Right ventricle myocardium inferior (tissue), 1 donor: ENCODE results near the gene PLEKHM1. TPM values are rescaled to one million over a fixed set of nuclear protein-coding genes. Genes with fewer than 3 reads are reported as not detected.
"Not testable (repeated sequence)": the region's sequence is repeated elsewhere in the genome, so short reads cannot be mapped to it uniquely, and the experiment has no call there.

ENCODE experiments used
- ATAC-seq: fragments of 200-7000 bp; cut with Tn5 transposase; one replicate; pipeline ENCODE4 v1.9.1; 2020; ENCODE audit warnings: mild to moderate bottlenecking, moderate library complexity
- DNase-seq: peaks from one replicate; pipeline ENCODE4 v3.0.0; 2021; ENCODE audit errors: missing footprints
- intact Hi-C: fragments of 100-400 bp; cut with DNase I; formaldehyde crosslinking; loops from one replicate; pipeline ENCODE4 v1.11.0; 2022
- total RNA-seq: library from RNA; stranded (reverse); fragmentation: NEBNext Ultra II Directional; extraction: Animal tissue kit (Norgen Biotek cat#: 25700); gene quantifications from one replicate; pipeline ENCODE4 v1.2.1, GENCODE V29; 2021
- donor health status: DM: no; HTN: yes; CAD: no; lungs with severe emphysema.

Gene PLEKHM1
- total RNA-seq, 1 donor from 2014 or later: 26.9 TPM

- ATAC-seq, intact Hi-C loops, DNase-seq: not testable (repeated sequence)
Observed at GRCh38 chr17:45469204-45469563, 21.3 kb downstream of the PLEKHM1 start.

GRCh38 chr17:45468293-45469203 lies 22.0 kb downstream of the PLEKHM1 start:
- intact Hi-C loops, ATAC-seq, DNase-seq: not testable (repeated sequence)

GRCh38 chr17:45461524-45462327 lies 28.8 kb downstream of the PLEKHM1 start:
- ATAC-seq (peak; percentile 39), DNase-seq (peak; percentile 31)
- intact Hi-C loops: not testable (repeated sequence)

- DNase-seq, intact Hi-C loops, ATAC-seq: not testable (repeated sequence)
Observed at GRCh38 chr17:45460422-45460821, 30.1 kb downstream of the PLEKHM1 start.

- DNase-seq, ATAC-seq, intact Hi-C loops: not testable (repeated sequence)
Observed at GRCh38 chr17:45454341-45454740, 36.2 kb downstream of the PLEKHM1 start.

GRCh38 chr17:45453731-45454130 lies 36.8 kb downstream of the PLEKHM1 start:
- intact Hi-C loops: not testable (repeated sequence)
- DNase-seq: peak; percentile 35

GRCh38 chr17:45453225-45453534 lies 37.3 kb downstream of the PLEKHM1 start:
- ATAC-seq: not testable (repeated sequence)

More at GRCh38 chr17:45453731-45454130, 36.8 kb downstream of the PLEKHM1 start:
- ATAC-seq: not testable (repeated sequence)

GRCh38 chr17:45452329-45453224 lies 37.9 kb downstream of the PLEKHM1 start:
- peak; percentile 8 for DNase-seq
- intact Hi-C loops: not testable (repeated sequence)

More at GRCh38 chr17:45453225-45453534, 37.3 kb downstream of the PLEKHM1 start:
- peak; percentile 1 for DNase-seq
- intact Hi-C loops: not testable (repeated sequence)

GRCh38 chr17:45451660-45452059 lies 38.9 kb downstream of the PLEKHM1 start:
- intact Hi-C loops, ATAC-seq, DNase-seq: not testable (repeated sequence)

More at GRCh38 chr17:45452329-45453224, 37.9 kb downstream of the PLEKHM1 start:
- ATAC-seq: not testable (repeated sequence)

GRCh38 chr17:45451131-45451530 lies 39.4 kb downstream of the PLEKHM1 start:
- intact Hi-C loops: no loop called here
- peak; percentile 14 for DNase-seq
- ATAC-seq: no peak

- intact Hi-C loops, ATAC-seq, DNase-seq: not testable (repeated sequence)
Observed at GRCh38 chr17:45449708-45450329, 40.7 kb downstream of the PLEKHM1 start.

GRCh38 chr17:45449260-45449659 lies 41.3 kb downstream of the PLEKHM1 start:
- intact Hi-C loops, ATAC-seq, DNase-seq: not testable (repeated sequence)

- DNase-seq: peak; percentile 1
- intact Hi-C loops, ATAC-seq: not testable (repeated sequence)
Observed at GRCh38 chr17:45448483-45448882, 42.0 kb downstream of the PLEKHM1 start.

- DNase-seq: peak; percentile 47
- intact Hi-C loops, ATAC-seq: not testable (repeated sequence)
Observed at GRCh38 chr17:45448066-45448465, 42.5 kb downstream of the PLEKHM1 start.

- intact Hi-C loops, DNase-seq, ATAC-seq: not testable (repeated sequence)
Observed at GRCh38 chr17:45447650-45448049, 42.9 kb downstream of the PLEKHM1 start.

- peak; percentile 41 for ATAC-seq
- DNase-seq: peak; percentile 57
Observed at GRCh38 chr17:45446872-45447625, 43.5 kb downstream of the PLEKHM1 start.

More at GRCh38 chr17:45446872-45447625, 43.5 kb downstream of the PLEKHM1 start:
- intact Hi-C loops: not testable (repeated sequence)
